GM12875 (cell line): ENCODE measurements around the gene BTBD7.
"Not testable (repeated sequence)": the region's sequence is repeated elsewhere in the genome, so short reads cannot be mapped to it uniquely, and the experiment has no call there.

Experiments
- H3K4me3 ChIP-seq: one replicate; pipeline ENCODE4 v1.5.1; 2011; ENCODE audit warnings: low read depth, low read length, control low read depth
- CTCF ChIP-seq: IDR thresholded peaks from 2 replicates; pipeline ENCODE4 v1.5.1; 2011; ENCODE audit warnings: low read depth, mild to moderate bottlenecking, control low read depth, inconsistent platforms, low read length, moderate library complexity, borderline replicate concordance; ENCODE audit not compliant: insufficient read depth

Gene BTBD7

GRCh38 chr14:93332853-93333630, at the start of gene BTBD7:
TSS of gene BTBD7 (minus strand) at chr14:93333036. CDS start at chr14:93296051, 36,985 bp downstream.
- TF ChIP-seq CTCF, result no peak
- peak within 1 kb of the TSS; percentile 77 for H3K4me3 ChIP-seq

GRCh38 chr14:93381644-93382043, 48.8 kb upstream of the BTBD7 start:
- H3K4me3 ChIP-seq, result no peak overlapping the region
- no peak for TF ChIP-seq CTCF

- H3K4me3 ChIP-seq, result no peak overlapping the region
Observed at GRCh38 chr14:93379831-93380230, 47.0 kb upstream of the BTBD7 start.

GRCh38 chr14:93375673-93376156, 42.9 kb upstream of the BTBD7 start:
- no peak for TF ChIP-seq CTCF
- no peak overlapping the region for H3K4me3 ChIP-seq

More at GRCh38 chr14:93379831-93380230, 47.0 kb upstream of the BTBD7 start:
- TF ChIP-seq CTCF, result no peak

- no peak for TF ChIP-seq CTCF
- no peak overlapping the region for H3K4me3 ChIP-seq
Observed at GRCh38 chr14:93369713-93370266, 37.0 kb upstream of the BTBD7 start.

GRCh38 chr14:93368996-93369712, 36.3 kb upstream of the BTBD7 start:
- TF ChIP-seq CTCF, result no peak
- no peak overlapping the region for H3K4me3 ChIP-seq

- not testable (repeated sequence) for H3K4me3 ChIP-seq
Observed at GRCh38 chr14:93354873-93355272, 22.0 kb upstream of the BTBD7 start.
